HG03039 (cell line): ENCODE results near the gene CYB561D1.
A peak's percentile ranks its signal among the peaks of the same experiment; 100 is the strongest.

Experiments used
- ATAC-seq: cut with Tn5 transposase; IDR thresholded peaks from one replicate; pipeline ENCODE4 v1.9.1; 2021; ENCODE audit warnings: mild to moderate bottlenecking, moderate library complexity; ENCODE audit not compliant: unreplicated experiment

Gene CYB561D1

GRCh38 chr1:109479901-109480300, 14.0 kb upstream of the CYB561D1 start:
- no peak for ATAC-seq

- ATAC-seq, result no peak
These were observed 12.2 kb upstream of the CYB561D1 start for GRCh38 chr1:109481646-109482045.

GRCh38 chr1:109482242-109482641, 11.7 kb upstream of the CYB561D1 start:
- no peak for ATAC-seq

- ATAC-seq, result peak; percentile 8
These were observed 10.9 kb upstream of the CYB561D1 start for GRCh38 chr1:109482791-109483671.

- peak; percentile 72 for ATAC-seq
These were observed 10.0 kb upstream of the CYB561D1 start, which contains the start of gene ATXN7L2 for GRCh38 chr1:109483672-109484518. ATXN7L2 (plus strand) TSS chr1:109483905; CDS start chr1:109483954, 49 bp downstream.

- ATAC-seq, result no peak
These were observed 9.3 kb upstream of the CYB561D1 start for GRCh38 chr1:109484519-109484975.

GRCh38 chr1:109485001-109485400, 8.9 kb upstream of the CYB561D1 start:
- ATAC-seq, result no peak

GRCh38 chr1:109487261-109487660, 6.6 kb upstream of the CYB561D1 start:
- no peak for ATAC-seq

- ATAC-seq, result no peak
These were observed 5.7 kb upstream of the CYB561D1 start for GRCh38 chr1:109488201-109488600.

GRCh38 chr1:109488696-109489095, 5.2 kb upstream of the CYB561D1 start:
- ATAC-seq, result no peak

GRCh38 chr1:109490029-109490933, 3.6 kb upstream of the CYB561D1 start:
- ATAC-seq, result no peak

- no peak for ATAC-seq
These were observed 3.0 kb upstream of the CYB561D1 start for GRCh38 chr1:109490934-109491302.

GRCh38 chr1:109491372-109491771, 2.5 kb upstream of the CYB561D1 start:
- ATAC-seq, result no peak

GRCh38 chr1:109492779-109493178, 1.1 kb upstream of the CYB561D1 start:
- no peak for ATAC-seq

GRCh38 chr1:109493227-109493626, 667 bp upstream of the CYB561D1 start:
- no peak for ATAC-seq

GRCh38 chr1:109495738-109496137, 1.8 kb downstream of the CYB561D1 start:
- no peak for ATAC-seq

- no peak for ATAC-seq
These were observed 3.7 kb downstream of the CYB561D1 start for GRCh38 chr1:109497449-109498160.

- no peak for ATAC-seq
These were observed 4.4 kb downstream of the CYB561D1 start for GRCh38 chr1:109498161-109498801.

- no peak for ATAC-seq
These were observed 5.2 kb downstream of the CYB561D1 start for GRCh38 chr1:109499081-109499480.
